HG03025 (cell line): Measurements from ENCODE around the gene SDK2.

Experiments
- ATAC-seq: cut with Tn5 transposase; IDR thresholded peaks from one replicate; pipeline ENCODE4 v1.9.1; 2021; ENCODE audit warnings: mild to moderate bottlenecking, moderate library complexity; ENCODE audit not compliant: unreplicated experiment, low FRiP score

Gene SDK2

DNA sequence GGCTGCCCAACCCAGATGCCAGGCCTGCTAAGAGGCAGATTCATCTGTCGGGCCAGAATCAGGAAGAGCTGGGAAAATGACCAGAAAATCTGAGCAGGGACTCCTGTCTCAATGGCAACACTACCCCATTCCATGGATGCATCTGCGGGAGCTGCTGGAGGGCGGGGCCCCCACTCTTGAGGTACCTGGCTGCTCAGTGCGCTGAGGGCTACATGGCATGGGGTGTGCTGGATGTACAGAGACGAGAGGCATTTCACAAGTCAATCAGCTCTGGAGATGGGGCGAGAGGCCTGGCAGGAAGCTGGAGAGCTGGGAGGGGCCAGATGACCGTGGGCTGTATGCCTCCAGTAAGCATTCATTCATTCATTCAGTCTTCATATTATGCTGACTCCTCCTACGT, 6.4 kb downstream of the SDK2 start:
- ATAC-seq: no peak

GRCh38 chr17:73635101-73635817, 9.0 kb downstream of the SDK2 start:
- ATAC-seq: no peak

DNA sequence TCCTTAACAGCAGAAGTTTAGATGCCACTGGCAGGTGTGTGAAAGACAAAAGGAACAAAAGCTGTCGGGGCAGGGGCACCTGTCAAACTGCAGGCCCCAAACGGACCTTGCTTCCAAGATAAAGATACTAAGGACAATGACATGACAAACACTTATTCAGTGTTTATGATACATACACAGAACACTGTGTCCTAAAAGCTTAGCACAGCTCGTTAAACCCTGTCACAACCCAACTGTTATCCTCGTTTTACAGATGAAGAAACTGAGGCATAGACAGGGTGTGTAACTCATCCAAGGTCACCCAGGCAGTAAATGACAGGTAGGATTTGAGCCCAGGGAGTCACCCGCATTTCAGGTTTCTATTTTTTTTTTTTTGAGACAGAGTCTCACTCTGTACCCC, 9.6 kb downstream of the SDK2 start:
- no peak for ATAC-seq

GRCh38 chr17:73633736-73634135, 10.5 kb downstream of the SDK2 start:
- ATAC-seq: no peak

DNA sequence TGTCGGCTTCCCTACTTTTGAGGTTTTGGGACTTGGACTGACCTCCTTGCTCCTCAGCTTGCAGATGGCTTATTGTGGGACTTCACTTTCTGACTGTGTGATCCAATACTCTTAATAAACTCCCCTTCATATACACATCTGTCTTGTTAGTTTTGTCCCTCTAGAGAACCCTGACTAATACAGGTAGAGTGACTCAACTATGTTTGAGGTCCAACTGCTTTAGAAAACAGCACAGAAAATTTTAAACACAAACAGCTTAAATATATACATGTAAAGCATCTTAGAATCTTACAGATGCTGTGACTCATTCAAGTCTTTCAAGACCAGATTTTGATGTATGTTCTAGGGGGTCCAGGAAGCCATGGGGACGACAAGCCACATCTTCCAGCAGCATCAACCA, 11.7 kb downstream of the SDK2 start:
- ATAC-seq: no peak

DNA sequence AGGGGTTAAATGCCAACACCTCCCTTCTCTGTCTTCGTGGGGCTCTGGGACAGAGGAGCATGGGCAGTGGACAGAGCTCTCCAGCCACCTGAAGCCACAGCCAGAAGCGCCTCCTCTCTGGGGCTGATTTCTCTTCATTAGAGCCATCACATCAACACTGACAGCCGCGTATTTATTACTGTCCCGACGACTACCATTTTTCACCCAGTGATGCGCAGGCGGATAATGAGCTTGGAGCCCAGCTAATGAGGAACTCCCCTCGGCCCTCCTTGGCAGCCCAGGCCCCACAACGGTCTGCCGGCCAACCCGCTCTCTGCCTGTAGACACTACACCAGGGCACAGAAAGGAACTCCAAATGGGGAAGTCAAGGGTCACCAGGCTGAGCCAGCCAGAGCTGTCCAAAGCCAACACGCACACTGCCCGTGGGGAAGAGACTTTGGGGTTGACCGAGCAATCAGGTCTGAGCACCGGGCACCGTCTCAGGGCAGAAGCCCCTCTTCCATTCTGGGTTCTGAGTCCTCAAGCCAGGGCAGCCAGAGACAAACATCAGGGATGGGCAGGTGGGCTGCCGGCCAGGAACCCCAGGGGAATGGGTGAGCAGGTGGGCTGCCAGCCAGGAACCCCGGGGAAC, 13.2 kb downstream of the SDK2 start:
- ATAC-seq: no peak

- ATAC-seq: no peak
Observed at GRCh38 chr17:73630531-73630930, 13.7 kb downstream of the SDK2 start.

DNA sequence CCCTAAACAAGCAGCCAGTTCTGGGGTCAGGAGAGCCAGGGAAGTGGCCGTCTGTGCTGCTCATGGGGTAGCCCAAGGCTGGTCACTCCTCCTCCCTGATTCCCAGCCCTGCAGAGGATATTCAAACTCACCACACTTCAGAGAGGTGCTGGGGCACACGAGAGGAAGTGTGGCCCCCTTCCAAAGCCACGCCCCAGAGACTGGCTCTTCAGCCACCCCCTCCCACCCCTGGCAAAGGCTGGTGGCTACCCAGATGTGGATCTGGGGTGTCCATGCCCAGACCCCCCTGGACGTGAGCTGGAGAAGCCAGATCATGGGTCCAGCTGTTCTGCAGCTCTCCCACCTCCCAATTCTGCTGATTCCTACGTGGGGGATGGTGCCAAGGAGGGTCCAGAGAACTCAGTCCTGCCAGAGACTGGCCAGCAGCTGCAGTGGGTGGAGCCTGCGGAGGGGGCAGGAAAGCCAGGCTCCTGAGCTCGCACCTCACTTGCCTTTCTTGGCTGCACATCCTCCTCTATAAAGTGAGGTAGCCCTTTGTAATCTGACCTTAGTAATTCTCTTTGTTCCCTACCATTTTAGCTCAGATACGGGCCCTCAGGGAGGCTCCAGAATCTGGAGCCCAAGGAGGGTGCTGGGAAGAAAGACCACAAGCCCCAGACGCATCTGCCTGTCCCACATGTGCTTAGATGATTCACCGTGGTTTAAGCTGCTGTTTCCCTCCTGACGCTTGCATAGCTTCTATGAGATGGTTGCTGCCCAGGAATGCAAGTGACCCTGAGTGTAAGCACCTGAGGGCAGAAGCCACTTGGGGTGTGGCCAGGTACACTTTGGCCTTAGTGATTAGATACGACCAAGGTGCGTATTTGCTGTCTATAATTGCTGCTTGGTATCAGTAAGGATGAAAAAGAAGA, 15.3 kb downstream of the SDK2 start:
- no peak for ATAC-seq

DNA sequence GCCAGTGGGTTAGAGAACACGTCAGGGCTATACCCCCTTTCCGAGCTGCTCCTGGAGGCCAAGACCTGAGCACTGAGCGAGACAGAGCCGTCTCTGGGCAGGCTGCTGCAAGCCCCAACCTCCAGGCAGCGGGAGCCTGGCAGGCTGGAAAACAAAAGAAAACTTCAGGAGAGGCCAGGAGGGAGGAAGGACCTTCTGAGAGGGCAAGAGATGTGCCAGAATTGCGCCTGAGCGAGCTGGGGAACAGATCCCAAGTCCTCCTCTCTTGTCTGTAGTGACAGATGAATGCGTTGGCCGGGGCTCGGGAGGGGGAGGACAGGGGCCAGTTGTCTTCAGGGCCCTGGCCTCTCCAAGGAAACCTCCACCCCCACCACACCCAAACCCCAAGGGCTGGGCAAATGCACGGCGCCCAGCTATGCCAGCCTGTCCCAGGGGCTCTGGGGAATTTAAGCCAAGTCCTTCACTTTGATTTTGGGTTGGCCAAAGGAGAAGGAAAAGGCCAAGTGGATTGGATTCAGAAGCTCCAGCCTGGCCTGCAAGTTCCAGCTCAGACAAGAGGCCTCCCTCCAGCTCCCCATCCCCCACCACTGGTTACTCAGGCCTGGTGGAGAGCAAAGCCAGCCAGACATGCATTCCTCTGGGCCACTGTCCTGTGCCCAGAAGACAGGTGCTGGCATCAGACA, 18.1 kb downstream of the SDK2 start:
- no peak for ATAC-seq

DNA sequence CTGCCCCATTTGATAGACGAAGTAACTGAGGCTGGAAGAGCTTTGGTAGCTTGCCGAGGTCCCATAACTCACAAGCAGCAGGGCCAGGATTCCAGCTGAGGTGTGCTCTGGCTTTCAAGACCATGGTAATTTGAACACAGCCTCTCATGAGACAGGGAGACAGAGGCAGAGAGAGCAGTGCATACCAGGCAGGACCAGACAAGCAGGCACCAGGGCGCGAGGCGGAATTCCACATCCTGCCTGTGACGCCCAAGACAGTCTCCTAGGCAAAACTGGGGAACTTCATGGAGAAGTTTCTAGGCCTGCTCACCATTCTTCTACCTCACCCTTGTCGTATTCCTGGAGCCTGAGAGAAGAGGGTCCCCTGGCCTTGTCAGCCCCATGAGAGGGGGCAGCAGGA, 19.2 kb downstream of the SDK2 start:
- no peak for ATAC-seq

DNA sequence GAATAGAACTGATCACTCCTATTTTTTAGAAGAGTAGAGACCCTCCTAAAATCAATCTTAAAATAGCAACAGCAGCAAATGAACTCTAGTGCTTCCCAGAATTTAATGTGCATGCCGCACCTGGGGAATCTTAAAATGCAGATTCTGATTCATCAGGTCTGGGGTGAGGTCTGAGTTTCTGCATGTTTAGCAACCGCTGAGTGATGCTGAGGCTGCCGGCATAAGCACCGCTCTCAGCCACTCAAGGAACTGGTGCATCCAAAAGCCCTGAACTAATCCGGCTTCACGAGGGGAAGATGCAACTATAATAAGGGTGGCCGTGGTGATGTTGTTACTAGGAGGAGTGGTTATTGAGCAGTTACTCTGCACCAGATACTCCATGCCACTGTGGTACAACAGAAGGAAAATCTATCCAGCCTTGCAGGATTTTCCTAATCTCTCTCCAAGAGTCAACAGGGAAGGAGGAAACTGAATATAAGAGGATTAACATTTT, 19.7 kb downstream of the SDK2 start:
- no peak for ATAC-seq

- ATAC-seq: no peak
Observed at GRCh38 chr17:73623818-73624217, 20.4 kb downstream of the SDK2 start.

- ATAC-seq: no peak
Observed at GRCh38 chr17:73623247-73623646, 21.0 kb downstream of the SDK2 start.

GRCh38 chr17:73622381-73622780, 21.9 kb downstream of the SDK2 start:
- no peak for ATAC-seq

DNA sequence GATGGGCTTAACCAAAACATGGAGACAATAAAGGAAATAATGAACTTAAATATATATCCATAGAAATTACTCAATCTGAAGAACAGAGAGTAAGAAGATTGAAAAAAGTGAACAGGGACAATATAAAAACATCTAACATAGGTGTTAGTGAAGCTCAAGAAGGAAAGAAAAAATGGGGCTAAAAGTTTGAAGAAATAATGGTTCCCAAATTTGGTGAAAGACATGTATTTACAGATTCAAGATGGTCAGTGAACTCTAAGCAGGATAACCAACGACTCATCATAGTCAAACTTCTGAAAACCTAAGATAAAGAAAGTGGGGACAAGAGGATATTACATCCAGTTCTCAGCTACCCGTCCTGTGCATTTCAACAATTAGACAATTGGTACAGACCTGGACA, 22.6 kb downstream of the SDK2 start:
- ATAC-seq: no peak

DNA sequence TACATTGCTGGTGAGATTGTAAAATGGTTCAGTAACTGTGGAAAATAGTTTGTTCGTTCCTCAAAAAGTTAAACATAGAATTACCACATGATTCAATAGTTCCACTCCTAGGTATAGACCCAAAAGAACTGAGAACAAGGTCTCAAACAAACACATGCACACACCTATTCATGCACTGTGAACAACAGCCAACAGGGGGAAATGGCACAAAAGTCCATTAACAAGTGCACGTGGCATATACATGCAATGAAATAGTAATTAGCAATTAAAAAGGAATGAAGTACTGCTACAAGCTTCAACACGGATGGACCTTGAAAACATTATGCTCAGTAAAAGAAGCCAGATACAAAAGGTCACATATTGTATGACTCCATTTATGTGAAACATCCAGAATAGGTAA, 23.8 kb downstream of the SDK2 start:
- no peak for ATAC-seq

GRCh38 chr17:73617501-73617900, 26.7 kb downstream of the SDK2 start:
- ATAC-seq: no peak

DNA sequence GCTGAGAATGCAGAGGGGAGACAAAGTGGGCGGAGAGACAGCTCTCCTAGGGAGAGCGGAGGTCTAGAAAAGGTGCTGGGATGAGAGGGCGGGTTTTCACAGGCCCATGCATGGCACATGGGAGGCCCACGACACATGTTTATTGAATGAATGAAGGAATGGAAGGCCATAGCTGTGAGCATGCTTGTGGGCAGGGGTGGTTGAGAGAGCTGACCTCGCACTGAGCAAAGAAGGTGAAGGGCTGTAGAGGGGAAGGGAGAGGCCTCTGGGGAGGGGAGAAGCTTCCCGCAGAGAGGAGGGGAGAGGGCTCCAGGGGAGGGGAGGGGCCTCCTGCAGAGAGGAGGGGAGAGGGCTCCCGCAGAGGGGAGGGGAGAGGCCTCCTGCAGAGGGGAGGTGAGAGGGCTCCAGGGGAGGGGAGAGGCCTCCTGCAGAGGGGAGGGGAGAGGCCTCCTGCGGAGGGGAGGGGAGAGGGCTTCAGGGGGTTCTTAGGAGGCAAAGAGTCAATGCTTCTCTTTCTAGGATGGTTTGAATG, 27.3 kb downstream of the SDK2 start:
- ATAC-seq: no peak

DNA sequence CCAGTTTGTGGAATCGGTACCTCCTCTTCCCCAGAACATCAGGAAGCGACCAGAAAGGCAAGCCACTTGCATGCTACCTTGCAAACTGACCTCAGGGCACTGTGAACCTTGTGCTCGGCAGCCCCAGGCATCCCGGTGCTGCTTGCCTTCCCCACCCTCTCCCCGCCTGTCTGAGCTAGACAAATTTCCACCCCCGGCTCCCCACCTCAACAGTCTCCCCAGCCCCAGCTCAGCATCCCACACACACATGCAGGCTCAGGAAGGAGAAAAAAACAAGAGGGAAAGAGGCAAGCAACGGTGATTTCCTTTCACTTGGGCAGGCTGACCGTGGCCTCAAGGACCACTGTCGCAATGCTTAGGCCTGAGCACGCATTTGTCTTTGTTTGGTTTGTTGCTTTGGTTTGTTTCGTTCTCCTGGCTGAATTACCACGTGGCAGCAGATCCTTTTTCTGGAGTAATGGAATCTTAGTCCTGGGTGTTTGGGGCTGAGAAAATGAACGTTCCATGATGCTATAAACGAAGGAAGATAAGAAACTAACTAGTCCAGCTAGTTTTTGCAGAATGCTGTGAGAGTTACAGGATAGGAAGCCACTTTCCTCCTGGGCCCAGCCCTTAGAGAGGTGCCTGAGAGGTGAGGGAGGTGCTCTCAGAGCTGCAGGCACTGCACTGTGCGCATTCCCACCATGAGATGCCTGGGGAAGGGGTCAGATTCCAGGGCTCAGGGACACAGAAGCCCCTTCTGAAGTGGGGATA, 27.9 kb downstream of the SDK2 start:
- no peak for ATAC-seq

DNA sequence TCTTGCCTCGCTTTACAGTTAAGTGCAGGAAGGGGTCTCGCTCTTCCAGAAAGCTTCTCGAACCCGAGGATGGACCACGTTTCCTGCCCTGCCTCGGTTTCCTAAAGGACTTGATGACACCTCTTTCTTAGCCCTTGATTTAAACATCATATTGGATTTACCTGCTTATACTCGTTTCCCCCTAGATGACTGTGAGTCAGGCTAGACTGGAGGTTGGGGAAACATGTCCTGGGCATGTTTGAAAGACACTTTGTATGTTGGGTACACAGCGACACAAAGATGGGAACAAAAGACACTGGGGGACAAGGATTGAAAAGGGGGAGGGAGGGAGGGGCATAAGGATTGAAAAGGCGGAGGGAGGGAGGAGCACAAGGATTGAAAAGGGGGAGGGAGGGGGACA, 30.0 kb downstream of the SDK2 start:
- ATAC-seq: no peak
